NCI-H1105 (cell line): ENCODE measurements around the gene RNF145.
"Not testable (repeated sequence)": the region's sequence is repeated elsewhere in the genome, so short reads cannot be mapped to it uniquely, and the experiment has no call there.

ENCODE experiments used
- DNase-seq: peaks from one replicate; lab custom pipeline; 2025; lab: John Stamatoyannopoulos, UW

Gene RNF145

GRCh38 chr5:159190170-159190569, 19.2 kb downstream of the RNF145 start:
- DNase-seq, result no peak

- no peak for DNase-seq
These were observed 20.0 kb downstream of the RNF145 start for GRCh38 chr5:159189310-159189709.

- no peak for DNase-seq
These were observed 21.6 kb downstream of the RNF145 start for GRCh38 chr5:159187719-159188118.

DNA sequence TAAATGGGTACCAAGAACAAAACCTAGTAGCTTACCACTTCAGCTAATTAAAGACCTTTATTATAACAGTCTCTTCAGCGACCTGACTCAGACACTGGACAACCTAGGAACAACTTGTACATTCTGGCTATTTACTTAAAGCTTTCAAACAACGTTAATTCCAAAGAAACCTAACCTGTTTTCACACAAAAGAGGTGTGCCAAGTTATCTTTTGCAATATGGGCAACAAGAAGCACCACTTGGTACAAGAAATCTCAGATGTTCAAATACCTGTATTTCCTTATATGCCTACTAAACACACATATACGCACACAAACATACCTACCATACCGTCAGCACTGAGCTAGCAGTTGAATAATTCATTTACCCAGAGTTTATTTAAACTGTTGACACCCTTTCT, 23.0 kb downstream of the RNF145 start:
- DNase-seq, result no peak

GRCh38 chr5:159185773-159186172, 23.6 kb downstream of the RNF145 start:
- no peak for DNase-seq

DNA sequence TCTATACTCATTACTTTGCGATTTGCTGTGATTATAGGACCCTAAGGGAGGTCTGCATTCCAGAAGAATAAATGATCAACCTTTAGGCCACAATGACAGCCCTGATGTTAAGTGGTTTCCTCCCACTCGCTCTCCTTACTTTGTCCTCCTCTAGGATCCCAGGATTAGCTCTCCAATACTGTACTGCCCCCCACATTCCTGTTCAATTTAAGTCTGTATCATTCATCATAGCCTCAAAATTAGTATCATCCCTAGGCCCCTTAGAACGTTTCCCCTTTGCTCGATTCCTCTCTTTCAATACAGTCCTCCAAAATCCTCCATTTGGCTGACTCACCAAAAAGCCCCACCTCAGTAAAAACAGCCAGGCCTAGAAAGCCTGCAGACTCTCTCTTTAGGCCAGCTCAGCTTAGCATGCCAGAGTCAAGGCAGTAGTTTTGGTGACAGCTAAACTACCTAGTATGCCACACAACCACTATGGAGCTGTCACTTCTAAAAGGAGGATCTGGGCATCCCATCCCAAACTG, 24.4 kb downstream of the RNF145 start:
- no peak for DNase-seq

- no peak for DNase-seq
These were observed 25.1 kb downstream of the RNF145 start for GRCh38 chr5:159184236-159184635.

GRCh38 chr5:159183247-159183646, 26.1 kb downstream of the RNF145 start:
- no peak for DNase-seq

GRCh38 chr5:159182691-159183090, 26.7 kb downstream of the RNF145 start:
- no peak for DNase-seq

- DNase-seq, result no peak
These were observed 27.7 kb downstream of the RNF145 start for GRCh38 chr5:159181651-159182050.

DNA sequence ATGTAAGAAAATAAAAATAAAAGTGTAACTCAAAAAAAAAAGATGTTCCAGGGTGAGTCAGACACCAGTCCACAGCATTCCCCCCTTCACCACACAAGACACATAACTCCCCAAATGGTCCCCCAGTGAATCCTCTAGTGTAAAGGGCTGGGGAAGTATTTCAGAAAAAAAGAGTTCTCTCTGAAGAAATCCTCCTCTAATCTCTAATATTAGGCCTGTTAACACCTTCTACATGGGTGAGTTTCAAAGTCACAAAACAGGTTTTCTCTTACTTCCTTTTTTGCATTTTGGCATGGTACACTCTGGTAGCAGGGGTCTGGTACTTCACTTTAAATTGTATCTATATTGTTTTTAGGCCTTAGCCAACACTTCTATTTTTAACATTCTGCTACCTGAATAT, 28.2 kb downstream of the RNF145 start:
- no peak for DNase-seq

- DNase-seq, result no peak
These were observed 29.6 kb downstream of the RNF145 start for GRCh38 chr5:159179529-159180305.

GRCh38 chr5:159178978-159179377, 30.4 kb downstream of the RNF145 start:
- no peak for DNase-seq

DNA sequence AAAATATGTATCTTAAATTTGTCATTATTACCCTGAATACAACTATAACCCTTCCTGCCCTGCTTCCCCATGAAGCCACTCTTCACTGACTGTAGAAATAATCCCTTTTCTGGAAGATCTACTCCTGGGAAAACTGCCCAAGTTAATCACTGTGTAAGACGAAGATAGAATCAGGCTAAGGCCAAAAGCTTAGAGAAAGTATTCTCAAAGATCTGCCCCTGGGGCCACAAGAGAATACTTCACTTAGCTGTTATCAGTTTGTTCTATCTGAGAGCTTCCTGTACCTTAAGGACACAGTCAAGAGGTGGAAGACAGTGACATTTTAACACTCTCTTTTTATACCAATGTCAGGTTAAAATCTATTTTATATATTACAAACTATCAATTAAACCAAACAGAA, 33.8 kb downstream of the RNF145 start:
- DNase-seq, result no peak

- DNase-seq, result no peak
These were observed 34.7 kb downstream of the RNF145 start for GRCh38 chr5:159174511-159175168.

- DNase-seq, result no peak
These were observed 38.1 kb downstream of the RNF145 start for GRCh38 chr5:159171274-159171673.

- DNase-seq, result no peak
These were observed 39.3 kb downstream of the RNF145 start for GRCh38 chr5:159170021-159170420.

DNA sequence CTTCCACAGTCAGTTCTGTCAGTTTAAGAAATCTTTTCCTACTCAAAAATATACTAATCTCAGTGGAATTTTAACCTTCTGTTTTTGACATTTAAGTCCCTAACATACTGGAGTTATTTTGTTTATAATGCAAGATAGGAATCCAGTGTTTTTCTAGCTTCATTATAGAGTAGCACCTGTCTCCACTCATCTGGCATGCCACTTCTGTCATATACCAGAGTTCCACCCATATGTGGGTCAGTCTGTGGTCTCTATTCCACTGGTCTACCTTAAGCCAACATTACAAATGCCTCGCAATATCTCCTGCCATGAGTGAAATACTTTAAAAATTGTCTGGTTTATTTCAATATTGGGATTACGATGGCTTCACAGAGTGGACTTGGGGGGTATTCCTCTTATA, 42.9 kb downstream of the RNF145 start:
- DNase-seq, result no peak

DNA sequence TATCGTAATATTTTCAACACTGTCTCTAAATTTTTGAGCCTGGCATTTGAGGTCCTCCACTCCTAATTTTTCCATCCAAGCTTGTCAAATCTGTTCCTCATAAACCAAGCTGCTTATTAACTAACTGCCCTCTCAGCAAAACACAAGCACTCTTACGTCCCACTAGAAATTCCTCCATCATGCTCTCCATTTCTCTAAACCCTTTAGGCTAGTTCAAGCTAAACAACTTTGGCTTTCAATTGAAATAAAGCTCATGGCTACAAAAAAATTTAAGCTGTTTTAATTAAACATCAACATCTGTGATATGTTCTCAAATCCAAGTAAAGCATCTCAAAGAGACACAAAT, 45.7 kb downstream of the RNF145 start:
- no peak for DNase-seq

DNA sequence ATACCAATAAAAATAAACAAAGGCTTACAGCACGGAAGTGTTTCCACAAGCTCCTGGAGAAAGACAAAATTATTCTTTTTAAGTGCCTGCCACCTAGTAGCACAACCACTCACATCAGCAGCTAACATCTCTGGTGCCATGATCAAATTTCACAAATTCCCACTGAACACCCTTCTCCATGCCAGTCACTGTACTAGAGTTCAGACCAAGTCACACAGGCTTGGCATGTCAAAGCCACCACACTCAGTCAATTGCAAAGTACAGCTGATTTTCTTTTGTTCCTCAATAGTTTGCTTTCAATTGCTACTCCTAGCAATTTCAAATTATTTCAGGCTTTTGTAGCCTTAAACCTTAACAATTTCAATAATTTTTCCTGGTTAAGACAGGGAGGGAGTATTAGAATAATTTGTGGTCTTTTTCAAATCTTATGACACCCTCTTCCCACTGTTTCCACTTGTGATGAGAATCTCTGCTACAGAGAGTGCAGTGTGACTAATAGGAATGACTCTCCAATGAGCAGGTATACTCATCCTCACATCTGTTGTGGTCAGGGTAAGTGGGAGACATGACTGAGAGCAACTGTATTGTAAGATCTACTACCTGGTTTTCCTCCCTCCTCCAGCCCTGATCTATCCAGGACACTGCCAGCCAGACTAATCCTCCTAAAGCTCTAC, 46.2 kb downstream of the RNF145 start:
- DNase-seq, result no peak

GRCh38 chr5:159161361-159162214, 47.8 kb downstream of the RNF145 start:
- DNase-seq, result no peak

DNA sequence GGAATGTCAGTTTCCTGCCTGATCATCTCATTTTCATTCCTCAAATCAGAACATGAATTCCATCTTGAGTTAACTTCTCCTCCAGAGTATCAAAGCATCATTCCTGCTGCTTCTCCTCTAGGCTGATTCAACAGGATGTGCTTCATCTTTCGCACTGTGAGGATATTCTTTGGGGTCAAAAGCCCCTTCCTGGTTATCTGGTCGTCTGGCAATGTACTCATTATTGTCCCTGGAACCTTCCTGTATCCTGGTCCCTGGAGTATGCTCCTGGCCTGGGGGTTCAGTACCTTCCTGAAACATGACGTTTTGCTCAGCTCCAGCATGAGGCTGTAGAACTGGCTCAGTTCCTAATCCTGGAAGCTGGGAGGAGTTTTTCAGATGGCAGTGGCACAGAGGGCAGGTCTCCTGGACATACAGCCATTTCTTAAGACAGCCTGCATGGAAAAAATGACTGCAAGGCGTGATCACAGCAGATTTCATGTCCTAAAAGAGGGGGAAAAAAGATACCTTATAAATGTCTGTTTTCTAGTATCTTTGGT, 50.7 kb downstream of the RNF145 start:
- DNase-seq, result not testable (repeated sequence)
